Thymus (tissue), 11 donors: ENCODE data around the gene FIGN. TPM values are rescaled to one million over a fixed set of nuclear protein-coding genes. Genes with fewer than 3 reads are reported as not detected.

Experiments
- DNase-seq, 9 donors: peaks; one replicate each; pipeline ENCODE4 v3.0.0-alpha.2; 2013; ENCODE audit warnings: low spot score in 9 of 9, low read depth in 6 of 9, missing footprints in 1 of 9
- H3K27ac ChIP-seq, 2 donors: one replicate each; pipeline ENCODE4 v1.5.1; 2013; ENCODE audit warnings: control low read depth in 1 of 2, low read depth in 1 of 2, low read length in 1 of 2, mild to moderate bottlenecking in 1 of 2, moderate library complexity in 1 of 2
- H3K27me3 ChIP-seq, 2 donors: one replicate each; pipeline ENCODE4 v1.5.1; 2013; ENCODE audit warnings: low read length in 1 of 2; ENCODE audit not compliant: control insufficient read depth in 2 of 2, insufficient read depth in 1 of 2
- H3K36me3 ChIP-seq, 2 donors: one replicate each; pipeline ENCODE4 v1.5.1; 2013; ENCODE audit warnings: low read length in 1 of 2, mild to moderate bottlenecking in 1 of 2, moderate library complexity in 1 of 2; ENCODE audit not compliant: control insufficient read depth in 2 of 2, insufficient read depth in 2 of 2
- H3K4me1 ChIP-seq, 2 donors: one replicate each; pipeline ENCODE4 v1.5.1; 2013; ENCODE audit warnings: low read length in 2 of 2; ENCODE audit not compliant: control insufficient read depth in 2 of 2, insufficient read depth in 2 of 2
- H3K4me3 ChIP-seq, 2 donors: one replicate each; pipeline ENCODE4 v1.5.1; 2013; ENCODE audit warnings: low read length in 2 of 2, control low read depth in 1 of 2, mild to moderate bottlenecking in 1 of 2
- H3K9me3 ChIP-seq, 2 donors: one replicate each; pipeline ENCODE4 v1.5.1; 2013; ENCODE audit warnings: low read length in 1 of 2, mild to moderate bottlenecking in 1 of 2; ENCODE audit not compliant: control insufficient read depth in 2 of 2, insufficient read depth in 1 of 2
- WGBS: extraction: QIAGEN DNeasy Blood & Tissue Kit; methylation state at CpG from one replicate; pipeline ENCODE4 v1.1.7; 2013; 5-methylcytosine and 5-hydroxymethylcytosine counted together
- polyA plus RNA-seq: library from polyadenylated mRNA; stranded (reverse); fragments of 200-250 nt; gene quantifications from one replicate; pipeline ENCODE4 v1.2.3, GENCODE V29; 2013
- total RNA-seq: library from RNA; stranded (reverse); fragments of 120-200 nt; gene quantifications from one replicate; pipeline ENCODE4 v1.2.4, GENCODE V29; 2013
- donor health status: healthy.

Gene FIGN
- total and polyA plus RNA-seq, 2 donors, result 0.09 to 0.21 TPM

DNA sequence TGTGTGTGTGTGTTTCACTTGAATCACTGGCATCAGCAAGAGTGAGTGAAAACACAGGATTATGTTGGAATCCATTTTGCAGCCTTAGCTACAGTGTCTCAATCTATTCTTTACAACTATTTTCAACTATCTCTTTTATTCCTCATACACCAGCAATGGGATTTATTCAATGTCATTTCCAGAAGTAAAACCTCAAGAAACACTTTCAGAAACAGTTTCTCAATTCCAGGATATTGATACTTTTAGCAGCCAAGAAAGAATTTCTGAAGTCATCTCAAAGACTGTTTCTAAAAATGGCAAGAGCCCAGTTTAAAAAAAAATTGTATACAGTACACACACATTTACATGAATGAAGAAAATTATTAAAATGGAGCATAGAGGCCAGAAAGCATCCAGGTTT, 171.6 kb downstream of the FIGN start:
- no peak for DNase-seq

DNA sequence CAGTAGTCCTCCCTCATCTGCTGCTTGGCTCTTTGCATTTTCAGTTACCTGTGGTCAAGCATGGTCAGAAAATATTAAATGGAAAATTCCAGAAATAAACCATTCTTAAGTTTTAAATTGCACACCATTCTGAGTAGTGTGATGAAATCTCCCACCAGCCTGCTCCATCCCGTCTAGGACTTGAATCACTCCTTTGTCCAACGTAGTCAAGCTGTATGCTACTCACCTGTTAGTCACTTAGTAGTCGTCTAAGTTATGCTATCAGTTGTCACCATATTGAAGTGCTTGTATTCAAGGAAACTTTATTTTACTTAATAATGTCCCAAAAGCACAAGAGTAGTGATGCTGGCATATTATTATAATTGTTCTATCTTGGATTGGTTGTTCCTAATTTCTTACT, 172.5 kb downstream of the FIGN start:
- WGBS, result 87% methylated on average over 3 of the region's 3 CpGs

More for the DNA sequence above, 171.6 kb downstream of the FIGN start:
- Histone ChIP-seq H3K4me1 (no peaks in the 10 kb centered on the region), H3K9me3 (no peaks in the 10 kb centered on the region), H3K27me3 (no peaks in the 10 kb centered on the region), H3K4me3 (no peak overlapping the region), H3K36me3 (no peaks in the 10 kb centered on the region), H3K27ac (no peak overlapping the region)

DNA sequence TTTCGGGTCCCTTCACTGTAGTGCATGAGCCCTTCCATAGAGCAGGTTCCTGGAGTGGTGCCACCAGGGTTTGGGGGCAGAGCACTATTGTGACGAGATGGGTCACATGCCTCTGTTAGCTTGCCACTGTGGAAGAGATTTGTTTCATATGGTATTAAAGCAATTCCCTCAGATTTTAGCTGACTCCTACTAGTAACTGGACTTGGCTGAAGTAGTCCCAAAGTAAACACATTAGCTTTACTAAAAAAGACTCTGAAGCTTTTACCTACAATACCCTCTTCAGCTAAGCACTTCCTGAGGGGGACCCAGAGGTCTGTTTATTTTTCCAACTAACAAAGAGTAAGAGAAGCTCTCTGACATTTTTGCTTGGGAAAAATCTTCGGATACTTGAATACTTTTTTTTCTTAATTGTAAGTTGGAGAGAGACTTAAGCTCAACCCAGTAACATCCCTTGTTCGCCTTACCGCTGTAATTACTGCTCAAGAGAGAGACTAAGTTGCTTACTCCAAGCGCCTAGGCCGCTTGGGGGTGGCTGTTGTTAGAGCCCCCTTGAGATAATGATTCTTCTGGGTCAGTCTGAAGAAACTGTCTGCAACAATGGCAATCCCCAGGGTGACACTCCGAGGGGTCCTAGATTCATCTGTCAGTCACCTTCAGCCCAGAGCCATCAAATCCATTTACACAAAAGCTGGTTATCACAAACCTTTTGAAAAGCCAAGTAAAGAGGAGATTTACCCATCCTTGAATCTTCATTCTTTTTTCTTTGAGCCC, 177.4 kb downstream of the FIGN start:
- Histone ChIP-seq H3K27me3 (no peaks in the 10 kb centered on the region), H3K9me3 (no peaks in the 10 kb centered on the region), H3K27ac (no peak overlapping the region), H3K36me3 (no peaks in the 10 kb centered on the region), H3K4me3 (no peak overlapping the region), H3K4me1 (no peaks in the 10 kb centered on the region)
- no peak for DNase-seq
- WGBS, result 90% methylated on average over 8 of the region's 8 CpGs

More for the DNA sequence above, 172.5 kb downstream of the FIGN start:
- H3K4me1 ChIP-seq, result no peaks in the 10 kb centered on the region
- no peaks in the 10 kb centered on the region for H3K36me3 ChIP-seq
- H3K27me3 ChIP-seq, result no peaks in the 10 kb centered on the region
- no peak overlapping the region for H3K4me3 ChIP-seq
- no peak overlapping the region for H3K27ac ChIP-seq
- DNase-seq, result no peak
- no peaks in the 10 kb centered on the region for H3K9me3 ChIP-seq

DNA sequence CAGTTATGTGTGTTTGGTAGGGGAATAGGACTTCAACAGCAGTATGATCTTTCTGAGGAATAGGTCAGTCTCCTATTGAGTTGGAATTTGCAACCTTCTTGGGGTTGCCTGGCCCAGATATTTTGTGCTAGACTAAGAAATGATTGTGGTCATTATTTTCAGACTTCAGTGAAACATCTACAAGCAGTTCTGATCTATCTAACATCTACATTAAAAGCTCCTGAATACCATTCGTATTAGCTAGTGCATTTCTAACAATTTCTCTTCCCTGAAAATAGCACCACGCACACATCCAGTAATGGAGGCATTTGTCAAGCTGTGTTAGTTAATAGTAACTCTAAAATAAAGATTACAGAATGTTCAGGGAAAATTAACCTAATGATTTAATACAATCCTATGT, 179.3 kb downstream of the FIGN start:
- H3K4me1 ChIP-seq, result no peaks in the 10 kb centered on the region
- H3K36me3 ChIP-seq, result no peaks in the 10 kb centered on the region
- no peak for DNase-seq
- H3K27ac ChIP-seq, result no peak overlapping the region
- WGBS, result 87% methylated on average over 2 of the region's 2 CpGs
- H3K4me3 ChIP-seq, result no peak overlapping the region
- no peaks in the 10 kb centered on the region for H3K27me3 ChIP-seq
- H3K9me3 ChIP-seq, result no peaks in the 10 kb centered on the region

DNA sequence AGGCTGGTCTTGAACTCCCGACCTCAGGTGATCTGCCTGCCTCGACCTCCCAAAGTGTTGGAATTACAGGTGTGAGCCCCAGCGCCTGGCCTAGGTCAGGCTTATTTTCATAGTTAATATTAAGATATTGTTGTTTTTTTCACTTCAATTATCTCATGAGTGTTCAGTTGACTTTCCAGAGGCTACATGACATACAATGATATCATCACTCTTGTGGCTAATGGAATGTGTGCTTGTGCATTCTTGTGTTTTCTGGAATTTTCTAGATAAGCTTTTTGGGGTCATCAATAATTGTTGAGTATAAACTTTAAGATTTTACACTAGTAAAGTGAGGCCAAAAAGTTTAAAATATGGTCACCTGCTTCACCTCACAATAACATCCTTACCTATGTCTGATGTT, 180.9 kb downstream of the FIGN start:
- DNase-seq, result no peak
- H3K4me3 ChIP-seq, result no peak overlapping the region
- 94% methylated on average over 3 of the region's 3 CpGs for WGBS
- no peaks in the 10 kb centered on the region for H3K4me1 ChIP-seq
- no peaks in the 10 kb centered on the region for H3K9me3 ChIP-seq
- no peaks in the 10 kb centered on the region for H3K27me3 ChIP-seq
- no peak overlapping the region for H3K27ac ChIP-seq
- H3K36me3 ChIP-seq, result no peaks in the 10 kb centered on the region

DNA sequence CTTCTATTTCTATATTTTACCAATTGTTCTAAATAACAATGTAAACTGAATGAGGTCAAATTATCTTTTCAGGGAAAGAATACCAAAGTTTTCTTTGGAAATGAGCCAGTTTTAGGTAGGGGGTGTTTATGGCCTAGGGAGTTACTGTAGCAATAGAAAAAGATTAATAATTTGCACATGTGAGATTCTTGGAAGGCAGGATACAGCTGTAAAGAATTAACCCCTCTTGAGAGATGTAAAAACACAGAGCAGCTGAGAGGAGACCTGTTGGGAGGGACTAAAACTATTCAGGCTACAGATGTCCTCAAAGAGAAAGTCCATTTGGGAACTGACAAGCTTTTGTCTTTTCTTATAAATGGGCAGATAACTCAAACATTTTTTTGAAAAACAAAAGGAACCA, 182.2 kb downstream of the FIGN start:
- H3K27ac ChIP-seq, result no peak overlapping the region
- H3K4me1 ChIP-seq, result no peaks in the 10 kb centered on the region
- no peak for DNase-seq
- no peak overlapping the region for H3K4me3 ChIP-seq
- H3K36me3 ChIP-seq, result no peaks in the 10 kb centered on the region
- H3K27me3 ChIP-seq, result no peaks in the 10 kb centered on the region
- H3K9me3 ChIP-seq, result no peaks in the 10 kb centered on the region

DNA sequence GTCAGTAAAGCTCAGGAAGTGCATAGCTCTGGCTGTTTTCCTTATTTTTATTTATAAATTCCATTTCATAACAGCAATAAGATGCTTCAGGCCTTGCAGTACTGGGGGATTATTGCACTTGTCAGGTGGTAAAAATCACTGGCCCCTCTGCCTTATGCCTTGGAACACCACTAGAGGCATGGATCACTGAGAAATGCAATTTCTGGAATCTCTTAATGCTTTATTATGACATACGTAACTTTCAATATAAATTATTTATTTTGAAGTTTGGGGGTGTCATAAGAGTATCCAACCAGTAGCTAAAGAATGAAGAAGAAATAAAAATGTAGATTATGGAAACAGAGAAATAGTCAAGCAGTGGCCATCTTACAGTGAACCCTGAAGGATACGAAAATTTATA, 183.1 kb downstream of the FIGN start:
- no peak for DNase-seq
- 92% methylated on average over 2 of the region's 2 CpGs for WGBS
- Histone ChIP-seq H3K27ac (no peak overlapping the region), H3K36me3 (no peaks in the 10 kb centered on the region), H3K4me3 (no peak overlapping the region), H3K27me3 (no peaks in the 10 kb centered on the region), H3K9me3 (no peaks in the 10 kb centered on the region), H3K4me1 (no peaks in the 10 kb centered on the region)

DNA sequence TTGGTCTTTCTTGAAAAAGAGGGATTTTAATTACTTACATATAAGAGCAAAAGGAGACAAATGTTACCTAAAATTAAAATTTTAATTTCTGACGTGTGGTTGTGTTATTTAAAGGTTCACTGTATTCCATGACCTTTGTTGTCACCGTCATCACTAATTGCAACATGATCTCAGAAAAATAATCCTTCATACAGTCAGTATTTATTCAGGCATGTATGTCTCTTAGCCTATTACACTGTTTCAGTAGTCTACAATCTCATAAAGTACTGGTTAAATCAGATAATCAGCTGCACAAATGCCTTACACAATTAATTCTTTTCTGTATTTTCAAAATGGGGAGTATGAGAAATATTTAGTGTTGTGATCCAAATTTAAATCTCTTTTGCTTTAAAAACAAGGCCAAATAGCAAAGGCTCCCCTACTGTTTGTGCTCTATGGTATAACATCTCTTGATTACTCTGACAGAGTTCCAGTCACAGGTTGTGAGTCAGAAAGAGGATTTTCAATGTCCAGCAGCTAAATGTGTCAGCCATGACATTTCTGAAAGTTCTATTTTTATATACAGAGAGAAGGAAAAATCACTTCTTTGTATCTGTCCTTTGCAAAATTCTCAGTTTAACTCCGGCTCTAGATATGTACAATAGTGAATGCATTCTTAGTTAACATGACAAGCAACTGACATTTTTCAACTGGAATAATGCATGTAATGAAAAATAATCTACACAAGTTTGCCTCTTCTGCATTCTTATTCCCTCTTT, 184.0 kb downstream of the FIGN start:
- no peaks in the 10 kb centered on the region for H3K27me3 ChIP-seq
- no peak overlapping the region for H3K27ac ChIP-seq
- no peak for DNase-seq
- 91% methylated on average over 3 of the region's 3 CpGs for WGBS
- H3K4me3 ChIP-seq, result no peak overlapping the region
- H3K36me3 ChIP-seq, result no peaks in the 10 kb centered on the region
- H3K4me1 ChIP-seq, result no peaks in the 10 kb centered on the region
- H3K9me3 ChIP-seq, result no peaks in the 10 kb centered on the region

DNA sequence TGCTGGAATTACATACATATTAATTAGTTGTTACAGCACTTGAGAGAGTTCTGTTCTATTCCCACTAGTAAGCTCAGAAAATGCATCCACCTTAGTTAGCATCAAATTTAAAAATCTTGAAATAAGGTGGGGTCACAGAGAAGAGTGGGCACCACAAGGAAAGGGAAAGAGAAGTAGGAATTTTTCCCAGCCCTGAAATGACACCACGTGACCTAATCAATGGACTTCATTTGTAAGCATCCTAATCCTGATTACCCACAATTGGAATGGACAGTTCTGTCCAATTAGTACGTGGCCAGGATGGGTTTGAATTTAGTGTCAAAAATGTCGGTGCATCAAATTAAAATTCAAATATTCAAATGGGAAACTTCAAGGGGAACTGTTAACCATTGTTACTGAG, 186.8 kb downstream of the FIGN start:
- DNase-seq, result no peak
- no peak overlapping the region for H3K27ac ChIP-seq
- no peak overlapping the region for H3K4me3 ChIP-seq
- no peaks in the 10 kb centered on the region for H3K36me3 ChIP-seq
- 90% methylated on average over 3 of the region's 3 CpGs for WGBS
- H3K4me1 ChIP-seq, result no peaks in the 10 kb centered on the region
- H3K9me3 ChIP-seq, result no peaks in the 10 kb centered on the region
- no peaks in the 10 kb centered on the region for H3K27me3 ChIP-seq
